K562 (cell line): ENCODE results near the gene NAV2. TPM values are rescaled to one million over a fixed set of nuclear protein-coding genes. Genes with fewer than 3 reads are reported as not detected.
A peak's percentile ranks its signal among the peaks of the same experiment; 100 is the strongest.

Experiments used
- ATAC-seq: fragments of 200-7000 bp; cut with Tn5 transposase; 3 replicates; pipeline ENCODE4 v1.9.1; 2020; ENCODE audit warnings: moderate library complexity
- BruUV-seq: library from RNA; stranded (reverse); fragments of 400-500 nt; replicated peaks from 2 replicates; lab custom pipeline; 2021; lab: Mats Ljungman, UMichigan
- CTCF ChIA-PET: fragments of 300-600 bp; formaldehyde crosslinking; extraction: SDS; loops from one replicate; lab custom pipeline; 2021; ENCODE audit warnings: low intra/inter-chr PET ratio; lab: Yijun Ruan, JAX
- POLR2A ChIA-PET: fragments of 300-600, 350-650 bp; sonication (Branson Sonifier 250); formaldehyde crosslinking; extraction: SDS; loops from one replicate; lab custom pipeline; 2021; ENCODE audit warnings: antibody characterized with exemption, inconsistent platforms; lab: Yijun Ruan, JAX
- DNase-seq, 4 experiments: peaks; one replicate each; pipeline versions ENCODE4 v3.0.0 to v3.0.0-alpha.2; 2011 to 2018; ENCODE audit warnings: low spot score in 3 of 4, mixed read lengths in 3 of 4; ENCODE audit errors: extremely low read depth in 1 of 4
- FAIRE-seq: peaks from 2 replicates; lab custom pipeline; 2011; peaks lifted over from hg19 to GRCh38; lab: Jason Lieb, UNC
- H2AFZ ChIP-seq: 2 replicates; pipeline ENCODE4 v1.6.0; 2011; ENCODE audit warnings: low read depth, low read length, control low read depth, inconsistent platforms
- H3K27ac ChIP-seq: fragments of 200-600 bp; 3 replicates; pipeline ENCODE4 v1.8.0; 2011; ENCODE audit warnings: low read depth, mild to moderate bottlenecking, control low read depth, inconsistent platforms, low read length, moderate library complexity, mixed read lengths; ENCODE audit errors: extremely low read depth
- H3K27me3 ChIP-seq, 2 experiments: fragments of 300-600 bp in 1 of 2; 2 replicates in 1 of 2; 3 replicates in 1 of 2; pipeline versions ENCODE4 v1.6.0 to v1.8.0; 2011; ENCODE audit warnings: inconsistent platforms in 2 of 2, low read length in 2 of 2, mild to moderate bottlenecking in 1 of 2, mixed read lengths in 1 of 2, moderate library complexity in 1 of 2; ENCODE audit not compliant: control insufficient read depth in 2 of 2, insufficient read depth in 2 of 2
- H3K36me3 ChIP-seq: fragments of 300-600 bp; 3 replicates; pipeline ENCODE4 v1.8.0; 2011; ENCODE audit warnings: mild to moderate bottlenecking, low read length, inconsistent platforms; ENCODE audit not compliant: control insufficient read depth, insufficient read depth
- H3K4me1 ChIP-seq, 2 experiments: fragments of 200-600 bp in 1 of 2; replicated peaks in 1 of 2; 2 replicates in 1 of 2; 3 replicates in 1 of 2; pipeline versions ENCODE4 v1.5.1 to v1.8.0; 2011; ENCODE audit warnings: inconsistent platforms in 2 of 2, low read length in 2 of 2, mild to moderate bottlenecking in 1 of 2, mixed read lengths in 1 of 2, moderate library complexity in 1 of 2; ENCODE audit not compliant: control insufficient read depth in 2 of 2, insufficient read depth in 2 of 2
- H3K4me2 ChIP-seq: 2 replicates; pipeline ENCODE4 v1.6.1; 2011; ENCODE audit warnings: low read length, control low read depth, inconsistent platforms, mixed read lengths; ENCODE audit not compliant: insufficient read depth
- H3K4me3 ChIP-seq: fragments of 200-600 bp; sonication (generic), shearing (Covaris generic); 2 replicates; pipeline ENCODE4 v1.5.1; 2016; ENCODE audit warnings: control low read depth, inconsistent platforms
- H3K79me2 ChIP-seq: fragments of 200-600 bp; 3 replicates; pipeline ENCODE4 v1.8.0; 2011; ENCODE audit warnings: low read length, inconsistent platforms; ENCODE audit not compliant: control insufficient read depth, insufficient read depth
- H3K9ac ChIP-seq, 2 experiments: 2 replicates each; pipeline versions ENCODE4 v1.6.0 to v1.6.1; 2011; ENCODE audit warnings: low read depth in 2 of 2, low read length in 2 of 2, control low read depth in 1 of 2, inconsistent platforms in 1 of 2, mild to moderate bottlenecking in 1 of 2, mixed read lengths in 1 of 2; ENCODE audit not compliant: insufficient read depth in 1 of 2
- H3K9me1 ChIP-seq: one replicate; pipeline ENCODE4 v1.6.0; 2011; ENCODE audit warnings: inconsistent platforms, mild to moderate bottlenecking, low read length, moderate library complexity; ENCODE audit not compliant: control insufficient read depth, insufficient read depth
- H3K9me3 ChIP-seq: replicated peaks from 2 replicates; pipeline ENCODE4 v1.5.1; 2011; ENCODE audit warnings: low read depth, low read length, inconsistent platforms; ENCODE audit not compliant: control insufficient read depth, insufficient read depth
- H4K20me1 ChIP-seq: replicated peaks from 2 replicates; pipeline ENCODE4 v1.6.1; 2011; ENCODE audit warnings: low read length, inconsistent platforms, mixed read lengths; ENCODE audit not compliant: control insufficient read depth, insufficient read depth
- C11orf30 ChIP-seq: fragments of 450-650 bp; IDR thresholded peaks from 2 replicates; pipeline ENCODE4 v1.6.1; 2016; ENCODE audit warnings: low read depth, mild to moderate bottlenecking
- CBFA2T3 ChIP-seq: fragments of 450-650 bp; IDR thresholded peaks from 2 replicates; pipeline ENCODE4 v1.6.1; 2017
- DNMT1 ChIP-seq: fragments of 450-650 bp; IDR thresholded peaks from 2 replicates; pipeline ENCODE4 v1.6.1; 2016; ENCODE audit warnings: antibody characterized with exemption, mild to moderate bottlenecking
- ESRRA ChIP-seq: fragments of 450-650 bp; IDR thresholded peaks from 2 replicates; pipeline ENCODE4 v1.6.1; 2014; ENCODE audit warnings: low read depth, mild to moderate bottlenecking, moderate library complexity, borderline replicate concordance
- ESRRB ChIP-seq: fragments of 250-450 bp; sonication (Bioruptor Pico); IDR thresholded peaks from 2 replicates; pipeline ENCODE4 v1.5.0; 2020; ENCODE audit warnings: mild to moderate bottlenecking, moderate library complexity, borderline replicate concordance
- FIP1L1 ChIP-seq: fragments of 200-400 bp; formaldehyde crosslinking; IDR thresholded peaks from 2 replicates; pipeline ENCODE4 v1.6.1; 2018; ENCODE audit warnings: mild to moderate bottlenecking, low read depth, low read length; ENCODE audit not compliant: poor library complexity, severe bottlenecking
- FOXM1 ChIP-seq, 2 experiments: fragments of 450-650 bp in 1 of 2; sonication (generic) in 1 of 2; formaldehyde crosslinking in 1 of 2; IDR thresholded peaks; 2 replicates each; pipeline versions ENCODE4 v1.6.1 to v1.9.0; 2017 to 2022; ENCODE audit warnings: low read depth in 2 of 2, mild to moderate bottlenecking in 2 of 2, missing genetic modification reagents in 1 of 2, moderate library complexity in 1 of 2
- HDAC6 ChIP-seq: IDR thresholded peaks from 2 replicates; pipeline ENCODE4 v1.6.1; 2012; ENCODE audit warnings: low read depth, mild to moderate bottlenecking, control low read depth, inconsistent platforms, low read length, moderate library complexity
- TRIM28 ChIP-seq: fragments of 450-650 bp; IDR thresholded peaks from 2 replicates; pipeline ENCODE4 v1.6.1; 2017
- ZNF133 ChIP-seq: fragments of 250-450 bp; sonication (Bioruptor Pico); IDR thresholded peaks from 2 replicates; pipeline ENCODE4 v1.4.0; 2020; ENCODE audit warnings: mild to moderate bottlenecking
- ZNF274 ChIP-seq: IDR thresholded peaks from 2 replicates; pipeline ENCODE4 v1.6.1; 2011; ENCODE audit warnings: low read depth, mild to moderate bottlenecking, low read length, moderate library complexity, borderline replicate concordance
- WGBS: fragments of 100-300 bp; shearing (Covaris generic); methylation state at CpG from one replicate; pipeline ENCODE4 v1.1.6; 2016; ENCODE audit warnings: low coverage, mixed read lengths; ENCODE audit not compliant: insufficient coverage; ENCODE audit errors: missing lambda C conversion rate; 5-methylcytosine and 5-hydroxymethylcytosine counted together
- in situ Hi-C: fragments of 300-500 bp; cut with MboI; formaldehyde crosslinking; loops from 4 replicates; pipeline ENCODE4 v1.15.0; 2018; ENCODE audit warnings: inconsistent platforms, mixed read lengths
- intact Hi-C: fragments of 100-400 bp; cut with micrococcal nuclease; formaldehyde crosslinking; loops from 2 replicates; pipeline ENCODE4 v1.14.2; 2022
- polyA plus RNA-seq, 8 experiments: library from polyadenylated mRNA; depleted of rRNA in 4 of 8; stranded (reverse) in 5 of 8; unstranded in 3 of 8; fragments of >200 nt; fragmentation: Nextera tagmentation in 2 of 8; fragmentation: Illumina TruSeq in 1 of 8; extraction: Ambion mirVana in 2 of 8; extraction: Trizol in 1 of 8; gene quantifications; 2 replicates each; pipeline versions ENCODE4 v1.2.1 to v1.2.3, GENCODE V29; 2011 to 2014; ENCODE audit warnings: inconsistent platforms in 1 of 8, missing spikeins in 1 of 8
- total RNA-seq, 7 experiments: library from RNA; depleted of rRNA in 6 of 7; stranded (reverse); fragments of >200 nt in 6 of 7; fragmentation: Illumina TruSeq in 2 of 7; extraction: Trizol in 2 of 7; gene quantifications; 2 replicates each; pipeline versions ENCODE4 v1.2.1 to v1.2.3, GENCODE V29; 2011 to 2021; ENCODE audit warnings: low replicate concordance in 1 of 7
- TF ChIP-seq, protein P1 (sequence below): sonication (generic); formaldehyde crosslinking; IDR thresholded peaks from 2 replicates; pipeline ENCODE4 v1.8.0; 2022; ENCODE audit warnings: mild to moderate bottlenecking, missing genetic modification reagents
- TF ChIP-seq, protein P2 (sequence below): fragments of 450-650 bp; IDR thresholded peaks from 2 replicates; pipeline ENCODE4 v1.6.1; 2017; ENCODE audit warnings: mild to moderate bottlenecking, moderate library complexity

NAV2 gene
- total and polyA plus RNA-seq, 9 of the 15 experiments (the other 6 are each of a cell fraction or from before 2014, with no cell fraction given): 0.03 to 0.35 (median 0.05) TPM

DNA sequence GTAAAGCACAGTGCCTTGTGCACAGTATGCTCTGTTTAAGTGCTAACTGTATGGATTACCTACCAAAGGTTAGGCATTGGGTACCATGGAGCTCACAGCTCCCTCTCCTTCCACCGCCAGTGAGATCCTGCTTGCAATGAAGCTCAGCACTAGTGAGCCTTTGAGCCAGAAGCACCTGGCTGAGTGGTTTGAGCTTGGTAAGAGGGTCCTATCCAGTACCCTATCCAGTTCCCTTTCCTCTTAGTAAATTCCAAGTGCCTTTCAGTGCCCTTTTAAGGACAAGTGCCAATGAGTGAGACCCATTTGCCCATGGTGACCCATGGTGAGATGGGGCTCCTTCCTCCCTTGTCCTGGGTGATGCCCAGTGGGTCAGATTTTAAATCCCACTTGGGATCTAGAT is 43.1 kb upstream of the NAV2 start (continued):
- TF ChIP-seq DNMT1 (no peak), ESRRB (CRISPR knock-in tag) (no peak), ESRRA (no peak), ZNF133 (CRISPR knock-in tag) (no peak), FIP1L1 (no peak), FOXM1 (IDR thresholded peaks at IDR 0.05; ENCODE audit: low read depth) (no peak), FOXM1 (CRISPR knock-in tag; IDR thresholded peaks at IDR 0.05; ENCODE audit: low read depth) (no peak), ZNF274 (no peak)
- TF ChIP-seq, protein P1, sequence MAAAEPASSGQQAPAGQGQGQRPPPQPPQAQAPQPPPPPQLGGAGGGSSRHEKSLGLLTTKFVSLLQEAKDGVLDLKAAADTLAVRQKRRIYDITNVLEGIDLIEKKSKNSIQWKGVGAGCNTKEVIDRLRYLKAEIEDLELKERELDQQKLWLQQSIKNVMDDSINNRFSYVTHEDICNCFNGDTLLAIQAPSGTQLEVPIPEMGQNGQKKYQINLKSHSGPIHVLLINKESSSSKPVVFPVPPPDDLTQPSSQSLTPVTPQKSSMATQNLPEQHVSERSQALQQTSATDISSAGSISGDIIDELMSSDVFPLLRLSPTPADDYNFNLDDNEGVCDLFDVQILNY (CRISPR knock-in tag): no peak

GRCh38 chr11:19670030-19670791 is 42.4 kb upstream of the NAV2 start:
- no peak overlapping the region for H2AFZ ChIP-seq
- no peaks in the 10 kb centered on the region for H3K9me1 ChIP-seq
- H3K4me3 ChIP-seq: no peak overlapping the region
- H3K79me2 ChIP-seq: no peaks in the 10 kb centered on the region
- no peak overlapping the region for H3K9ac ChIP-seq
- no peak; the same call in 2 of the 3 replicates for ATAC-seq
- H3K27ac ChIP-seq: no peak overlapping the region
- no peaks in the 10 kb centered on the region for H3K4me1 ChIP-seq
- ChIA-PET CTCF (interaction anchor here (0.5 kb wide), 1 partner anchor 155 kb away, joined by 5 read pairs; no protein-coding TSS in a partner anchor), POLR2A (interaction anchor here (0.6 kb wide), 2 partner anchors 273 to 554 kb away, joined by 3 read pairs; no protein-coding TSS in a partner anchor)
- no peak for TF ChIP-seq TRIM28
- TF ChIP-seq C11orf30: 0 out of 2 replicates have a peak, but pooled peaks have one; percentile 19
- TF ChIP-seq, protein P2, sequence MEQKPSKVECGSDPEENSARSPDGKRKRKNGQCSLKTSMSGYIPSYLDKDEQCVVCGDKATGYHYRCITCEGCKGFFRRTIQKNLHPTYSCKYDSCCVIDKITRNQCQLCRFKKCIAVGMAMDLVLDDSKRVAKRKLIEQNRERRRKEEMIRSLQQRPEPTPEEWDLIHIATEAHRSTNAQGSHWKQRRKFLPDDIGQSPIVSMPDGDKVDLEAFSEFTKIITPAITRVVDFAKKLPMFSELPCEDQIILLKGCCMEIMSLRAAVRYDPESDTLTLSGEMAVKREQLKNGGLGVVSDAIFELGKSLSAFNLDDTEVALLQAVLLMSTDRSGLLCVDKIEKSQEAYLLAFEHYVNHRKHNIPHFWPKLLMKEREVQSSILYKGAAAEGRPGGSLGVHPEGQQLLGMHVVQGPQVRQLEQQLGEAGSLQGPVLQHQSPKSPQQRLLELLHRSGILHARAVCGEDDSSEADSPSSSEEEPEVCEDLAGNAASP: no peak
- TF ChIP-seq CBFA2T3: no peak
- TF ChIP-seq HDAC6: no peak
- H3K9me3 ChIP-seq: no peaks in the 10 kb centered on the region
- H3K27me3 ChIP-seq: peaks cover 3 to 13% of the 10 kb centered on the region in 2 experiments; a peak in 3 of 5 replicates
- no peak for DNase-seq
- no peak for FAIRE-seq
- in situ Hi-C loops: no loop called here
- intact Hi-C loops: no loop called here
- BruUV-seq: no TSS peak
- no peaks in the 10 kb centered on the region for H4K20me1 ChIP-seq
- WGBS: 0% methylated on average over 13 of the region's 13 CpGs
- H3K36me3 ChIP-seq: no peaks in the 10 kb centered on the region
- no peak overlapping the region for H3K4me2 ChIP-seq
